HG02678 (cell line): ENCODE measurements around the gene FCN2.
"Not testable (repeated sequence)": the region's sequence is repeated elsewhere in the genome, so short reads cannot be mapped to it uniquely, and the experiment has no call there.

Experiments
- ATAC-seq: cut with Tn5 transposase; IDR thresholded peaks from one replicate; pipeline ENCODE4 v1.9.1; 2021; ENCODE audit warnings: mild to moderate bottlenecking, moderate library complexity; ENCODE audit not compliant: unreplicated experiment

Gene FCN2

DNA sequence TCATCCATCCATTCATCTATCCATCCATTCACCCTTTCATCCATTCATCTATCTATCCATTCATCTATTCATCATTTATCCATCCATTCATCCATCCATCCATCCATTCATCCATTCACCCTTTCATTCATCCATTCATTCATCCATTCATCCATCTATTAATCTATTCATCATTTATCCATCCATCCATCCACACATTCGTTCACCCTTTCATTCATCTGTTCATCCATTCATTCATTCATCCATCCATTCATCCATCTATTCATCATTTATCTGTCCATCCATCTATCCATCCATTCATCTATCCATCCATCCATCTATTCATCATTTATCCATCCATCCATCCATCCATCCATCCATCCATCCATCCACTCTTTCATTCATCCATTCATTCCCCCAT is 33.9 kb upstream of the FCN2 start:
- ATAC-seq: no peak

DNA sequence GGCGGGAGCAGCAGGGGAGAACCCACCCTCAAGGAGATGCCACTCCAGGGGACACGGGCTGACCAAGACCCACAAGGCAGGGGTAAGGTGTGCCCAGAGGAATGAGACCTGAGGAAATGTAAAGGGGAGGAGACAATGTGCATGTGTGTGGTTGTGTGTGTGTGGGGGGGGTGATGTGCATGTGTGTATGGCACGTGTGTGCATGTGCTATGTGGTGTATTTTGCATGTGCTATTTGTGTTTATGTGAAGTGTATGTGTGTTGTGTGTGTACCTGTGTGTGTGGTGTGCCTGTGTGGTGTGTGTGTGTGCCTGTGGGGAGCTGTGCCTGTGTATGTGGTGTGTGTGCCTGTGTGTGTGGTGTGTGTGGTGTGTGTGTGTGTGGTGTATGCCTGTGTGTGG is 33.5 kb upstream of the FCN2 start:
- no peak for ATAC-seq

DNA sequence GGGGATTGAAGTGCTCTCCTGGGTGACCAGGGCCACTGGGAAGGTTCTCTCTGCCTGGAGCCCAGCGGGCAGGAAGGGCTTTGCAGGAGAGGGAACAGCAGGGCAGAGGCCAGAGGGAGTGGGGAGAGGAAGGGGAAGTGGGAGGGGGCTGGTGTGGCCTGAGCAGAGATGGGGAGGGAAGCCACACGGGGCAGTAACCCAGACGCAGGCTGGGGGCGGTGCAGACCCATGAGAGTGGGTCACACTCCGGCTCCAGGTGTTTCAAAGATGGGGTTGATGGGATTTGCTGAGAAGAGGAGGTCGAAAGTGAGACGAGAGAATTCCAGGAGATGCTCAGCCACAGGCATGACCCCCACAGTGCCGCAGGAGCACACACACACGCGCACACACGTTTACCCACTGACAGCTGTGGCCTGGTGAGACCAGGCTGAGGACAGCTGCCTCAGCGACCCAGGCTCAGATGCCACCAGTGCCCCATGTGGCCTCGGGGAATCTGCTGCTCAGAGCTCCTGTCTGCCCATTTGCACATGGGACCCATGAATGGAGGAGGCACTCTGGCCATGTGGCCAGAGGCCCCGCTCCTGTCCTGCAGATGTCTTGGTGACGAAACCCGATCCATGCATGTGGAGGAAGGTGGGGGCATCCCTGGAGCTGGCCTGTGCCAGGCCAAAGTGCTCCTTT is 32.7 kb upstream of the FCN2 start:
- ATAC-seq: no peak

DNA sequence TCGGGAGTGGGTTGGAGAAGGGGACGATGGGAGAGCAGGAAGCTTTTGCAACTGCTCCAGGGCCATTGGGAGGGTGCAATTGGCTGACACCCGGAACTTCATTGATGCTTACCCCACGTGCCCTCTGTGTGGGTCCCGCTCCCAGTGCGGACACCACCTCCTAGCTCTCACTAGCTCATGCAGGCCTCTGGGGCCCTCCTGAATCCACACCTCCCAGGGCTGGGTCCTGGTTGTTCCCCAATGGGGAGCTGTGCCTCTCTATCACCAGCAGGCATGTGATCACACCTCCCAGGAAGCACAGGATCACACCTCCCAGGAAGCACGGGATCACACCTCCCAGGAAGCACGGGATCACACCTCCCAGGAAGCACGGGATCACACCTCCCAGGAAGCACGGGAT is 32.1 kb upstream of the FCN2 start:
- ATAC-seq: no peak

DNA sequence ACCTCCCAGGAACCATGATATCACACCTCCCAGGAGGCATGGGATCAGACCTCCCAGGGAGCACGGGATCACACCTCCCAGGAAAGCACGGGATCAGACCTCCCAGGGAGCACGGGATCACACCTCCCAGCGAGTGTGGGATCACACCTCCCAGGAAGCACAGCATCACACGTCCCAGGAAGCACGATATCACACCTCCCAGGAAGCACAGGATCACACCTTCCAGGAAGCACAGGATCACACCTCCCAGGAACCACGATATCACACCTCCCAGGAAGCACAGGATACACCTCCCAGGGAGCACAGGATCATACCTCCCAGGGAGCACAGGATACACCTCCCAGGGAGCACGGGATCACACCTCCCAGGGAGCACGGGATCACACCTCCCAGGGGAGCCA is 30.0 kb upstream of the FCN2 start:
- no peak for ATAC-seq

DNA sequence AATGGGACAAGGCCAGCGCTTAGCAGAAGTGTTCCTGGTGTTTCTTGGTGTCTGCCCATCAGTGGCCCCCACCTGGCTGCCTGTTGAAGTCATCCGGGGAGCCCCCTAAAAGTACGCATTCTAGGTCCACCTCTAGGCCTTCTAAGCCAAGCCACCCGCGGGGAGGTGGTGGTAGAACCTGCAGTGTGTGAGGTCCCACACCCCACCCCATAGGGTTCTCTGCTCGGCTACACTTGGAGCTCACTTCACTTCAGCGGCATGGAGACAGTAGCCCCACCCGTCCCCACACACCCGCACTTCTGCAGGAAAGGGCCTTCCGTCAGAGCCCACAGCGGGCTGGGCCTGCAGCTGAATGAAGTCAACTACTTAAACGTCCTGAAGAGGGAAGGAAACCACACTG is 29.6 kb upstream of the FCN2 start:
- ATAC-seq: no peak

DNA sequence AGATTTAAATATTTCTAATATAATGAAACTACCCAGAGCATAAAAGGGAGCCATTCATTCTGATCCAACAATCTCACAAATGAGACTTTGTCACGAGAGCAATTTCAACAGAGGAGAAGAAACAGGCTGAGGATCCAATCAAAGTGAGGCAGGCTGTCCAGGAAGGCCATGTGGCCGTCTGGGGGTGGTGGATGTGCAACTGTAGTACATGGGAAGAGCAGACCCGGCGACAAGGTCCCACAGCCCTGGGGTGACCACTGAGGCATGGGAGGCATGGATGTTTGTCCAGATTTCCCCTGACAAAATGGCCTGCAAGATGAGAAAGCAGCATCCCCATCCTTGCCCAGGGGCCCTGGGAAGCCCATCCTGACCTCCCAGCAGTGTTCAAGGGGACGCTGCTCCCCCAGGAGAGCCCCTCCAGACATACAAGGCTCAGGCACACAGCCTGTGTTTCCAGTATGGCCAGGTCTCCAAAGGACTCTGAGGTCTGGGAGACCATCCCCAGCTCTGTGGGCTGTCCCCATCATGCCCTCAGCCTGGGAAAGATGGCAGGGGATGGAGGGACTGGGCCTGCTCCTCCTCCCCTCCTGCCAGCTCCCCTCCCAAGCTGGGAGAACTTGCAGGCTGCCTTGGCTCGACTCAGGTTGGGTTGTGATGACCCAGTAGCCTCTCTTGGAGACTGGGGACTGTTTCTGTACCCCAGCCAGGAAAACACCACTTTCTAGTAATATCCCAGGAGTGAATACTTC is 27.5 kb upstream of the FCN2 start:
- ATAC-seq: no peak

DNA sequence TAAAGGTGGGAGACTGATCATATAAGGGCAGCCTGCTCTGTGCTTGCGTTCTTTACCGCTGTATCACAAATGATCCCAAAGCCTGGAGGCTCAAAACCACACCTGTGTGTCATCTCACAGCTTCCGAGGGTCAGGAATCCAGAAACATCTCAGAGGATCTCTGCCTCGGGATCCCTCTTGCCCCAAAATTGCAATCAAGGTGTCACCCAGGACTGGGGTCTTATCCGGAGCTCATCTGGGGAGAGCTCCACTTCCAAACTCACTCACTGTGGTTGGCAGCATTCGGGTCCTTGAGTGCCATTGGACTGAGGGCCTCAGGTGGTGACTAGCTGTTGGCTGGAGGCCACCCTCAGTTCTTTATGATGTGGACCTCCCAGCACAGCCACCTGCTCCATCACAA is 26.7 kb upstream of the FCN2 start:
- ATAC-seq: no peak

DNA sequence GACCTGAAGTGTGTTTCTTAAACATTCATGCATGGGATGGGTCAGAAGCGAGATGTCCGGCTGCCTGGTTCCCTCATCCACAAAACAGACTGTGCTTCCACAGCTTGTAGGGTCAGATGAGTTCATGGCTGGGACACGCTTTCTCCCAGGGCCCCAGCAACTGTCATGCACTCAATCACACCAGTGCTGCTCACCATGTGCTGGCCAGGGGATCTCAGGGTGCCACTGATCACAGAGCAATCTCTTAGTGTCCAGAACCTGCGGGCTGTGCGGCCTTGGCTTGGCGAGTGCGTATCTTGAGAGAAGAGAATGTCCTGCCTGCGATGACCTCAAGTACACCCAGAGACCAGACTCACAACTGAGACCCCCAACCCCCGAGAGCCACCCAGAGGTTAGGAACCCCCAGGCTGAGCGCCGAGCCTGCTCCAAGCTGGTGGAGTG is 26.0 kb upstream of the FCN2 start:
- ATAC-seq: no peak

DNA sequence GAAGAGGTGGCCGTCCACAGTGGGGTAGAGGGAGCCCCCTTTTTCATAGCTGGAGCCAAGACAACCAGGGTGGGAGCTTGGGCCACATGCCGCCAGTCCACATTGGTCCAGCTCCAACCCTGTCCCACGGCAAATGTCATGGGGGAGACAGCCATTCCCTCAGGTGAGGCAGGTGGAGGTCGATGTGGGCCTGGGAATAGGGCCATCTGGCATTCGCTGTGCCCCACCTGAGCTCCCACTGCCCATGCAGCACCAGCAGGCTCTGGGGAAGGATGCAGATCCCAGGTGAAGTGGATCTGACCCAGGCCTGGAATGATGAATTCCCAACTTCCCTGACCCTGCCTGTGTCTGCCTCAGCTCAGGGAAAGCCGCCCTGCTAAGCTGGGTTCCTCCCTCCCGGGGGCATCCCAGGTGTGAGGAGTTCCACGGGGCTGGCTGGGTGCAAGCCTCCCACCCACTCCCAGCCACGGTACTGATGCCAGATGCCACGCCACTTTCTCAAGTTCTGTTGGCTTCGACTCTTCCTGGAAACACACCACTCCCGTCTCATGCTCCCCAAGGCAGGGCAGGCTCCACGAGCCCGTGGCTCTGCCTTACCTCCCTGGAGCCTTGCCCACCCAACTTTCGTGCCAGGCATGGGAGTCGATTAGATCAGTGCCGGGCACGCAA is 25.2 kb upstream of the FCN2 start:
- no peak for ATAC-seq

DNA sequence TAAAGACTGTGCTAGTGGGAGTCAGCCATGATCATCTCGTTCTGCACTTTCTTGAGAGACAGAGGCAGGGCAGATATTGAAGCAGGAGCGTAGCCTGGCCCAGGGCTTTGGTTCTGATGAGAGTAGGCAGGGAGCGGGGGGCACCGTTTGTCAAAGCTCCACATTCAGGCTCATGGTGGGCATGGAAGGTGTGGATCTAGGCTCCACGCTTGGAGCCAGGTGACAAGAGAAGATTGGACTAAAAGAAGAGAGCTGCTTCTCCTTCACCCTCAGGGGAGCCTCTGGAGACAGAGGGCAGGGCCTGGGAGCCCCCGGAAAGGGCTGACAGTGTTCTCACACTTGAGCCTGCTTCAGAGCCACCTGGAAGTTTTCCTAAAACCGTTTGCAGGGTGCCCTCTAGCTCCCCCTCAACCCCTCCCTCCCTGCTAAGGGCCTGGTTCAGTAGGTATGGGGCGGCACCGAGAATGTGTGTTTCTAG is 24.7 kb upstream of the FCN2 start:
- ATAC-seq: no peak

DNA sequence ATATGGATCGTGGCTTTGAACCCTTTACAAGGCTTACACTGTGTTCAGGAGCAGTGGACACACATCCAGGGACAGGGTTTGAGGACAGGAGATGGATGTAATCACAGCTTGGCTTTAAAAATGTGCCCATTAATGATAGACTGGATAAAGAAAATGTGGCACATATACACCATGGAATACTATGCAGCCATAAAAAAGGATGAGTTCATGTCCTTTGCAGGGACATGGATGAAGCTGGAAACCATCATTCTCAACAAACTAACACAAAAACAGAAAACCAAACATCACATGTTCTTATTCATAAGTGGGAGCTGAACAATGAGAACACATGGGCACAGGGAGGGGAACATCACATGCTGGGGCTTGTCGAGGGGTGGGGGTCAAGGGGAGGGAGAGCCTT is 23.2 kb upstream of the FCN2 start:
- ATAC-seq: not testable (repeated sequence)

DNA sequence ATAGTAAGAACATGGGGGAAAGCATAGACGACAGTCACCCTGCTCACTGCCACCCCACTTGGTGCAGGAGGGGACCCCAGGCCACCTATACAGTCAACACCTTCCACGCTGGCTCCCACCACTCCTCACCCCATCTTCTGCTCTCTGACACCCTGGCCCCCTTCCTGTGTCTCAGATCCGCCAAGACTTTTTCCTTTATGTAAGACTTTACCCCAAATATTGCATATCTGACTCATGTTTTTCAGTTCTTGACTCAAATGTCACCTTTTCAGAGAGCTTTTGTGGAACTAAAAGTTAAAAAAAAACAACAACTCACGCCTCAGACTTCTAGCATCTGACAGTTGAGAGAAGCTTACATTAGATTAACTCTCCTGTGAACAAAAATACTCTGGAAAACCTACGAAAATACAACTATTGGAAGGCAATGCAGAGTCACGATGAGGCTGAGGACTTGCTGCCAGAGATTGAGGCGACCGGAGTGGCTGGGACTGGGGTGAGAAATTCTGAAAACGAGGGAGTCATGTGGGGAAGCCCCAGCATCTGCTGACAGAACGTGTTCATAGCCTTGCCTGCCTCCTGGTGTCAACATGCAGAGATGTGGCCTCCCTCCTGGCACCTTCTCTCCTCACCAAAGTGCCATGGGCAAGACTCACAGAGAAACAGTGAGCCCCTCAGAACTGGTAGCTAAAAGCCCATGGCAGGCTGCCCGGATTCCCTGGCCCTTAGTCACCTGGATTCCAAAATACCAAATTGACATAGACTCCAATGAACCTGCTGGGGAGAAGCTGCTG is 22.4 kb upstream of the FCN2 start:
- ATAC-seq: peak; percentile 80

DNA sequence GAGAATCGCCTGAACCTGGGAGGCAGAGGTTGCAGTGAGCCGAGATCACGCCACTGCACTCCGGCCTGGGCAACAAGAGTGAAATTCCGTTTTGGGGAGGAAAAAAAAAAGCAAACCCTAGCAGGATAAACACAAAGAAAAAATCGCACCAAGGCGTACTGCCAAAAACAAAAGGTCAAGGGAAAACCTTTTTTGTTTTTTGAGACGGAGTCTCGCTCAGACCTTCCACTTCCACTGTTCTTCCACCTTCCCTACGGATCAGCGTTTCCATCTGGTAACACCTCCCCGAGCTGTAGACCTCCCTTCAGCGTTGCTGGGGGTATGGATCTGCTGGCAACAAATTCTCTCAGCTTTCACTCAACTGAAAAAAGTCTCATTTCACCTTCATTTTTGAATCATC is 20.1 kb upstream of the FCN2 start:
- ATAC-seq: no peak

DNA sequence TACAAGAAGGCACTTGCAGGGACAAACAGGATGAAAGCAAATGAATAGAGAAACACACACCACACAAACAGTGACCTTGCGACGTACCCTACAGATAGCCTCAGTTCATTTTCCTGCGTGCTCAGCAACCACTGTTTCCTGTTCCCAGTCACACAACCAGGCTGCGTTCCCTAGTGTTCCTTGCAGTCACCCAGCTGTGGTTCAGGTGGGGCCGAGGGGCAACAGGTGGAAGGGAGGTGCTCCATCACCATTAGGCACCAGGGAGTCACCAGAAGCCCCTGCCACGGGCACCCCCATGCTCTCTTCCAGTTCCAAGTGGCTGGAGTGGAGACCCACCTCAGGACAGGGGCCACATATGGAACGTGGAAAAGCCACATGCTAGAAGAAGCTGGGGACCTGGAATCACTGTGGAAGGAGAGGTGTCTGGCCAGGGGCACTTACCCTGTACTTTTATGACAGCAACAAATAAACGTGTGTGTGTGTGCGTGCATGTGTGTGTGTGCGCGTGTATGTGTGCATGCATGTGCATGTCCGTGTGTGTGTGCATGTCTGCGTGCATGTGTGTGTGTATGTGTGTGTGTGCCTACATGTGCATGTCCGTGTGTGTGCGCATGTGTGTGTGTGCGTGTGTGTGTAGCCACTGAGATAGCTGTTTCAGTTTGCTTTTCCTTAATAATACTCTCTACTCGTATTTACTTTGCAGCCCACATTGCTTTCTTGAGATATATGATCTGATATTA is 18.8 kb upstream of the FCN2 start:
- ATAC-seq: no peak

DNA sequence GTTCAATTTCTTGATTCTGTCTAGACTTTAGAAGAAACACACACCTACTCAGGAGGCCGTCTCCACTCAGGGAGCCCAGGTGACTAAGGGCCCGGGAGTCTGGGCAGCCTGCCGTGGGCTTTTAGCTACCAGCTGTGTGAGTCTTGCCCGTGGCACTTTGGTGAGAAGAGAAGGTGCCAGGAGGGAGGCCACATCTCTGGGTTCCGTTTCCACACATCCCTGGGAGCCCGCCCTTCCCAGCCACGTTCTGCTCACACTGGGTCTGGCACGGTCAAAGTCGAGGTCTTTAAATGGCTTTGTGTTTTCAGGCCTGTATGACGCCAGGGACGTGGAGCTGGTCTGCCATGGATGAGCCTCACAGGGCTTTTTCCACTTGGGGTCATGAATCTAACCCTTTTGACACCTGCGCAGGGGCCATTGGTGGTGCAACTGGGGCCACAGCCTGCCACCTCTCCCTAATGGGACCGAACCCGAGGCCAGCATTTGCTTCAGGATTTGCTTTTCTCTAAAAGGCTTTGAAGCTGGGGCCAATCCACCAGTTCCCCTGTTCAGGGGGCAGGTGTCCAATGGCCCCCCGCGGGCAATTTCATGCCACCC is 17.2 kb upstream of the FCN2 start:
- ATAC-seq: no peak

DNA sequence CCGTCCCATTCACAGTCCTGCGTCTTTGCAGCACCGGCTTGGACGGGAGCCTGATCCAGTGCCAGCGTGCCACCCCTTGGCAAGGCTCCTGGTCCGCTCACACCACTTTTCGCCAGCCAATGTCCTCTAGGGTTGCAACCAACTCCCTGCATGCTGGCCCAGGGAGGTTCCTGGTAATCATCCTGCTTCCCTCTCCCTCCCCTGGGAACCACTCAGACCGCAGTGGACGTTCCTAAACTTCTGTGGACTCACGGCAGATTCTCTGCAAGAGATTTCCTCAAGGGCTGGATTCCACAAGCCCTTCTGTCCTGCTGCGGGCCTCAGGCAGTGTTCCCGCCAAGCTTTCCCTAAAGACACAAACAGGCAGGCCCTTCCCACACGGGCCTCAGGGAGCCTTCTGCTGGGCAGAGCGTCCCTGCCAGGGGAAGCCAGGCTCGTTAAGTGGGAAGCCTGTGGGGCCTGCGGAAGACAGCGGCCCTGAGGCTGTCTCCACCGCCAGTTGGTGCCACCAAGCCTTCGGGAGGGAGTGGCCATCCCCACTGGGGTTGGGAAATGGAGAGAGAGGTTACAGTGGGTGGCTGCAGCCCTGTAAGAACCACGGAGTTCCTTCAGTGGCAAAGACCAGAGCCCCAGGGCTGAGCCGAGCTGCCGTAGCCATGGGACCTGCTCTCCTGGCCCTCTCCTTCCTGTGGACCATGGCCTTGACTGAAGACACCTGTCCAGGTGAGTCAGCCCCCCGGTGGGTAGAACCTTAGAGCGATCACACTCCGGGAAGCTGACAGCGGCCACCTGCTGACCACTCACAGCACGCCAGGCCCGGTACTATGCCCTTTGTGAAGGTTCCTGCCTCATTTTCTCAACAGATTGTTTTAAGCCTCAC is 16.4 kb upstream of the FCN2 start:
- ATAC-seq: no peak

DNA sequence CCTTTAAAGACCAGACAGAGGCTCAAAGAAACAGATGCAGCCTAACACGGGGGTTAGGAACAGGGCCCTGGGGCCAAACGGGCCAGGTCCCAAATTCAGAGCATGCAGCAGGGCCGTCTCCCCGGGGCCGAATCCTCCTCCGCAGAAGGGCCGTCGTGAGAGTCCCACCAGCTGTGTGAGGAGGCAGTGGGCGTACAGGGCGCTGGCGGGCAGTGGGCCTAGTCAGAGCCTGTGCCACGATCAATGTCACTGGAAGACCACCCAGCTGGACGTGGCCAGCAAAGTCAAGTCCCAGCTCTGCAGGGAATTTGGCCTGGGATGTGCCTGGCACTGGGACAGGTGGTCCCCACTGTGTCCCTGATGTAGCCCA is 15.8 kb upstream of the FCN2 start:
- no peak for ATAC-seq
